H4 (cell line): Measurements from ENCODE around the gene SLAMF6. TPM values are rescaled to one million over a fixed set of nuclear protein-coding genes. Genes with fewer than 3 reads are reported as not detected.
A peak's percentile ranks its signal among the peaks of the same experiment; 100 is the strongest.

ENCODE experiments used
- DNase-seq: peaks from one replicate; pipeline ENCODE4 v3.0.0-alpha.2; 2015; ENCODE audit warnings: low spot score
- total RNA-seq: library from RNA; depleted of rRNA; stranded (reverse); fragments of >200 nt; shearing (Covaris generic); gene quantifications from 2 replicates; pipeline ENCODE4 v1.2.3, GENCODE V29; 2014

Gene SLAMF6
- total RNA-seq, 1 experiment from 2014 or later = not detected

DNA sequence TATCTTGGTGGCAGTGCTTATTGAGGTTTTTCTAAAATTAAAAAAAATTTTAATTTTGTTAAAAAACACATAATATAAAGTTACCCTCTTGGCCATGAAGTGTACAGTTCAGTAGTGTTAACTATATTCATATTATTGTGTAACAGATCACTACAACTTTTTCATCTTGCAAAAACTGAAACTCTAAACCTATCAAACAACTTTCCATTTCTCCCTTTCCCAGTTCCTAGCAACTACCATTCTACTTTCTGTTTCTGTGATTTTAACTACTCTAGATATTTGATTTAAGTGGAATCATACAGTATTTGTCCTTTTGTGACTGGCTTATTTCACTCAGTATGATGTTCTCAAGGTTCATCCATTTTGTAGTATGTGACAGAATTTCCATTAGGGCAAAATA is 55.5 kb downstream of the SLAMF6 start:
- no peak for DNase-seq

DNA sequence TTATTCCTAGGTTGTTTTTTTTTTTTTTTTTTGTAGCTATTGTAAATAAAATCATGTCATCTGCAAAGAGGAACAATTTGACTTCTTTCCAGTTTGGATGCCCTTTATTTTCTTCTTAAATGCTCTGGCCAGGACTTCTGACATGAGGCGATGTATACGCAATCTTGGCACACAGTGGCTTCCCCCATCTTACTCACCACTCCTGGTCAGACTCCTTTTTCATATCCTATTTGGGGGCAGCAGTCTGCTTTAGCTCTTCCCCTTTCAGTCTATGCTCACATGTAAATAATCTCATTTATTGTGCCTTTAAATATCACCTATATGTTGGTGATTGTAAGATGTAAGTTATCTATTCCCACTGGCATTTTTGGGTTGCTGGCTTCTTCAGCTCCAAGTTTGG is 56.1 kb downstream of the SLAMF6 start:
- DNase-seq = no peak

DNA sequence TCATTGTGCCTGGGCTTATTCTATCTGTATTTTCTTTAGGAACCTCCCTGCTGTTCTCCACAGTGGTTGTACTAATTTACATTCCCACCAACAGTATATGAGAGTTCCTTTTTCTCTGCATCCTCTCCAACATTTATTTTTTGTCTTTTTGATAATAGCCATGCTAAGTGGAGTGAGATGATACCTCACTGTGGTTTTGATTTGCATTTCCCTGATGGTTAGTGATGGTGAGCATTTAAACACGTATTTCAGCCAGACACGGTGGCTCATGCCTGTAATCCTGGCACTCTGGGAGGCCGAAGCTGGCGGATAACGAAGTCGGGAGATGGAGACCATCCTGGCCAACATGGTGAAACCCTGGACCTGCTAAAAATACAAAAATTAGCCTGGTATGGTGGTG is 57.9 kb downstream of the SLAMF6 start:
- DNase-seq = no peak

DNA sequence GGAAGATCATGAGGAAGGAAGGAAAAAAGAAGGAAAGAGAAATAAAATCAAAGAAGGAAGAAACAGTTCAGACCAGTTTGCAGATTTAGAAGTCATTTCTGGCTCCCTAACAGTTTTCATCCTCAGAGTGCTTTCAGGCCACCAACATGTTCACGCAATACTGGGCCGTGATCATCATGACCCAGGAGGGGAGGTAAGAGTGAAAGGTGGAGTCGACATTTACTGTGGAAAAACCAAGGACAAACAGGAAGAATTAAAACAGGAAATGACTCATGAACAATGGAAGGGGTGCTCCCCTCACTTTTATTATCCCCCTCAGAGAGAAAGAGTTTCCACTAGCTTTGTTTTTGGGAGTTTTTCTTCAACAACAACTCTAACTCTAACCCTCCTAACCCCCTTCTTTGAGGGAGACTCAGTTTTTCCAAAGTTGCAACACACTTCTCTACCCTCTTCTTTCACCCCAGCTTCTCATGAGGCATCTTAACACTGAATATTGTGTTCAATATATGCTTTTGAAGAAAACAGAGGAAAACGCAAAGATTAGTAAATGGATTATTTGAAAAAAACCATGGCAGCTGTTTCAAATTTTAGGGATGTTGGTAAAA is 62.3 kb downstream of the SLAMF6 start:
- no peak for DNase-seq

DNA sequence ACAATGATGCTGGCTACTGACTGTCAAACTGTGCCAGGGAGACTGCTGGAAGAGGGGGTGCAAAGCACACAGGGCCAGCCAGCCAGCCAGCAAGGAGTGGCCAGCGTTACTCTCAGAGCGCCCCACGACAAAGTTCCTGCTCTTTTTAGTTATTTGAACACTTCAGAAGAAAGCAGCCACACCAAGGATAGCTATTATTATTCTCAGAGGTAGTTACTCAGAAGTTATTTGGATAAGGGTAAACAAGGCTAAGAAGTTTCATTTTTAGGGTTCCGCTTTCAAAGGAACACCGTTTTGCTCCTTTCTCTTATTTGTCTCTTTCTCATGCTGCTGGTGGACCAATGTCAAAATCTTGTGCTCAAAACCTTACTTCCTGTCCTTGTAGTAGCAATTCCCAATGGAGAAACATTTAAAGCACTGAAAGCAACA is 62.8 kb downstream of the SLAMF6 start:
- DNase-seq = no peak

DNA sequence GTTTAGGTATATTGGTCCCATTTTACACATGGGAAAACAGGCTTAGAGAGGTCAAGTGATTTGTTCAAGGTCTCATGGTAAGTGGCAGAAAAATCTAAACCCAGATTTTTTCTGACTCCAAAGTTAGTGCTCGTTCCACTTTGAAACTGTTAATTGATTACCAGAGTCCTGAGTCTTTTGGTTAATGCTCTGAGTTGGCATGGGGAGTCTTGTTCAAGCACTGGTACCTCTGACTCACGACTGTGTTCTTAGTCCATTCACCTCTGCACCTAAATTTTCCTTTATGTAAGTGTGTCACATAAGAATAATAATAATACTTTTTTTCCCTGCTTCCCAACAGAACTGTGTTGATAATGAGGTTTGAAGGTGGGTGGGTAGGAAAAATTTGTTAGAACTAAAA is 63.4 kb downstream of the SLAMF6 start:
- DNase-seq = no peak

DNA sequence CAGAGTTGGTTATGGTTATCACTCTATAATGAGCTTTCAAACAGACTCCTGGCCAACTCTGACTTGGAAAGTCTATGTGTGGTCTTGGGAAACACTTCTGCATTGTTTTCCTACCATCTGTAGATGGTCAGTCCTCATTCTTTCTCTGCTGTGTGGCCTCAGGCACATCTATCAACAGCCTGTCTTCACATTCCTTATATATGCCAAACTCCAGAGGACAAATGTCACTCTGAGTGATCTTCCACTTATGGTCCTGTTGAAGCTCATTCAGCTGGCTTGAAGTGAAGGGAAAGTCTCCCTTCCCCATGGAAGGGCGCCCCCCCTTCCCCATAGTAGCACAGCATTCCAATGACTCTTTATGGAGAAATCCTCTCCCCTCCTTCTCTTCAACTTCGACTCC is 64.0 kb downstream of the SLAMF6 start:
- no peak for DNase-seq

DNA sequence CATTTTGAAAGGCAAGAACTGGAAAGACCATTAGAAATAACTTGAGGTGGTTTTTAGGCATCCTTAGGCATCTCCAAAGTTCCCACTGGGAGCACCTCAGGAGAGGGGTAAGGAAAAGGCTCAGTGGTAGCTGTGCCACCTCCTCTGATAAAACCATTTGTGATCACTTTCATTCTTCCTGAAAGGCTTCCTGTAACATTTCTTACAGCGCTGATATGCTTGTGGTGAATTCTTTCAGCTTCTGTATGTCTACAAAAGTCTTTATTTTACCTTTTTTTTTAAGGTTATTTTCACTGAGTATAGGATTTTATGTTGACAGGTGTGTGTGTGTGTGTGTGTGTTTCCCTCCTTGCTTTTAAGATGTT is 67.9 kb downstream of the SLAMF6 start:
- no peak for DNase-seq

DNA sequence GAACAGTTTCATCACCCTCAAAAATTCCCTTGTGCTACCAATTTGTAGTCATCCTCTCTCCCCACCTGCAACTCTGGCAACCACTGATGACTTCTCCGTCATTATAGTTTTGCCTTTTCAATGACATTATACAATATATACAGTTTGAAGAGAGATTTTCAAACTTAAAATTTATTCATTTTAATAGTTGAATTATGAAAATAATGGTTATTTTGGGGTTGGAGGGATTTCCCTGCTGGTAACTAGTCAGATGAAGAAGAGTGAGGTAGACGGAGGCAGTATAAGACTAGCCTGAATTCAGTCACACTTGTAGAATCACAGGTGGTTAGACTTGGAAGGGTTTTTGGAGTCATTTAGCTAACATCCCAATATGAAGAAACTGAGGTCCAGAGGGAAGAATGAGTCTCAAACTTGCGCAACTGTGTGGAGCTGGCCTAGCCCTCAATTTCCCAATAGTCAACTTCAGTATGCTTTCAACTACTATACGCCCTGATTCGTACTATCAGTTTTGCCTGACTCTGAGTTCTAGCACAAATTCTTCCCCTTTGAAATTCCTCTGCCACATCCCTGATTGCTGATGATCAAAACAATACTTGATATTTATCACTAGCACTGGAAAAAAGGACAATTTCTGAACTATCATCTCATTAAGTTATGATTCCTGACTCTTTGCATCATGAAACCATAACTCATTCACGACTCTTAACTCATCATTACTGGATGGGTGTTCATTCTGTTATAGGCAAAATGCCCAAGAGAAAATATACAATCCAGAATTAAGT is 68.5 kb downstream of the SLAMF6 start:
- no peak for DNase-seq

DNA sequence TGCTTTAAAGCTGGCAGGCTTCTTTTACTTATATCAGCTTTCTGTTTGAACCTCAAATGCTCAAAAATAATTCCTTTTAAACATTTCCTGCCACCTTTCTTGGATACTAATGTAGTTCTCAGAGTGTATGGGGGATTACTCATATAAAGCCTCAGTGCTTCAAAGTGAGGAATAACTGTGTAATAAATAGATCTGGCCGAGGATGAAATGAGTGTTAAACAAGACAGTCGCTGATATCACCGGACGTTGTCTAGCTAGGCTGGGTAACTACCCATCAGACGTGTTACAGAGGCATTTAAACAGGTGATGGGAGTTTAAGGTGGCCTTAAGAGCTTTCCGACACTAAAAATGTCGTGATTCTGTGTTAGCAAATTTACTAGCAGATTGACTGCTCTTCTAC is 69.6 kb downstream of the SLAMF6 start:
- DNase-seq = no peak

DNA sequence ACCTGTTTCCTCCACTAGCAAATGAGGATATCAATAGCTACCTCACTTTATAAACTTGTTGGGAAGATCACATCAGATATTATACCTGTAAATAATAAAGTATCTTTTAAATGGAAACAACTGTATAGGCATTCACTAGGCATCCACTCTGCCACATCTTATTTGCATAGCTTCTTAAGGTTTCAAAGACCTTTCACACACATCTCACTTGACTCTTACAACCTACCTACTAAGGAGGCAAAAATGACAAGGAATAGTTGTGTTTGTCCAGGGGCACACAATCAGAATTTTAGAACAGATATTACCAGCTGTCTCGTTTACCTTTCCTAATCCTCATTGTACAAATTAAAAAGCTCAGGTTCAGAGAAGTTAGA is 71.2 kb downstream of the SLAMF6 start:
- no peak for DNase-seq

DNA sequence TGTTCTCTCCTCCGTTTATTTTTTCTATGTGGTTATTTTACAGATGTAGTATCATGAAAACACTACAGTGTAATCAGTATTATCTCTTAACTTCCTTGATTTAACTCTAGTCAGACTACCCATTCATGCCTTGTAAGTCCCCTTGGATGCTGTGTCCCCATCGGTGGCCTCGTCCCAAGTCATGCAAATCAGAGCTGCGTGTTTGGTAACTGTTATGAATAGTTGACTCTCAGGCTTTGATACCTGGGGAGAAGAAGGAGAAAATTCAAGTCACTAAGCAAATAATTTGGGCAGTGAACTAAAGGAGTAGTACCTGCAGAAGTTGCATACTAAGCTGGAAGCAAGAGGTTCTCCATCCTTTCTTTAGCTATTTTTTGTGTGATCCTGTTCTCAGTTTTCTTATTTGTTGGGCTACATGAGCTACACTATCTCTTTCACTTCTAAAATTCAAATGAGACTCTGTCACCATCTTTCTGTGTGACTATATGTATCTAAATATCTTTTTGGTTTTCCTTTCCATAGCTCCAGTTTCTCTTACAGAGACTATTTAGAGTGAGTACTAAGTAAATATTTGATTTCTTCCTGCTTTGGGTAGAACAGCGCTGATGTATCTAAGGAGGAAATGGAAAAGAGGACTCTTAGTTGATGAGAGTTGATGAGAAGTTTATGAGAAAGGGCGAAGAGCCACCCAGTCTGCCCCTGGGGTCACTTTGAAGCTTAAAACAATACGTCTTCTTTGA is 71.8 kb downstream of the SLAMF6 start:
- DNase-seq = no peak

DNA sequence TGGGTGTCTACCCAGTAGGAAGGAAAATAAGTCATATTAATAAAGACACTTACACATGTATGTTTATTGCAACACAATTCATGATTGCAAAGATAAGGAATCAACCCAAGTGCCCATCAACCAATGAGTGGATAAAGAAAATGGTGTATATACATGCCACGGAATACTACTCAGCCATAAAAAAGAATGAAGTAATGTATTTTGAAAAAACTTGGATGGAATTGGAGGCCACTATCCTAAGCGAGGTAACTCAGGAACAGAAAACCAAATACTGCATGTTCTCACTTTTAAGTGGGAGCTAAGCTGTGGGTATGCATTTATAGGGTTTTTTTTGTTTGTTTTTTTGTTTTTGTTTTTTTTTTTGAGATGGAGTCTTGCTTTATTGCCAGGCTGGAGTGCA is 73.6 kb downstream of the SLAMF6 start:
- no peak for DNase-seq

DNA sequence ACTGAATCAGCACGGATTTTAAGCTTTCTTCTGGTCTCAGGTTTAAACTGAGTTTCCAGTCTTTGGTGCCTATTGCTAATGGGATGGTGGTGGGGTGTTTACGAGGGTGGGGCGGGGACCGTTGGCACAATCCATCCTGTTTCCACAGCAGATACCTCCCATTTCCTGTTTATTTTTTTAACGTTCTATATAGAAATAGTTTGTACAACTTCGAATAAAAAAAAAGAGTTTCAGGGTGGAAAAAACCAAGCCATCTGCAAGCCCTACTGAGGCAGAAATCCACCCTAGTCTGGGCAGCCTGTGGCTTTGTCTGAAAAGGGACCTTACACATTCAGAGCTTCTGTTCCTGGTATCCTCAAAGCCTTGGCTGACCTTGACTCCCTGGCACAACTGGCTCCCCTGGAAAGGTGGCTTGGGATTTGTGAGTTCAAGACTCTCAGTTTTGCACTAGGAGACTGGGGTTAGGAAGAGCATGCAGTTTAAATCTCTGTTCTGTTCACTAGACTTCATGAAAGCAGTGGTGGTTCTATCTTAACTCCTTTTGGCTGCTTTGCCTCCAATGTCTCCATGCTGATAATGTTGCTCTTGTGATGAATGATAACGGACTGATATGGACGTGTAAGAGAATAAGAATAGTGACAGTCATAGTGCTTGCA is 76.0 kb downstream of the SLAMF6 start:
- DNase-seq = no peak

DNA sequence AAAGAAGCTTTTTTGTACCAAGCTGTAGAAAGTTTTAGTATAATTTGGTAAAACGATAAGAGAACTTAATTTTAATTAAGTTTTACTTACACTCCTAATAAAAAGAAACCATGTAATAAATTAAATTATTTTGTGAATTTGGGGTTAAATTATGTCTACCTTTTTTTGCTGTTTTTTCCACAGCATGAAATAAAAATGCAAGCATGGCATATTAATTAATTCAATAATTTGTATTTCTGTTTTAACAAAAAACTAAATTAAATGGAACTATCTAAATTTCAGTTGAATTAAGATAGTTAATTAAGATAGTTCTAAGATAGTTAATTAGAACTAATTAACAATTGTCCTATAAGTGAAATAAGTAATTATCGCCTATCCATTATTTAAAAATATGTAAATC is 83.3 kb downstream of the SLAMF6 start:
- DNase-seq = no peak

DNA sequence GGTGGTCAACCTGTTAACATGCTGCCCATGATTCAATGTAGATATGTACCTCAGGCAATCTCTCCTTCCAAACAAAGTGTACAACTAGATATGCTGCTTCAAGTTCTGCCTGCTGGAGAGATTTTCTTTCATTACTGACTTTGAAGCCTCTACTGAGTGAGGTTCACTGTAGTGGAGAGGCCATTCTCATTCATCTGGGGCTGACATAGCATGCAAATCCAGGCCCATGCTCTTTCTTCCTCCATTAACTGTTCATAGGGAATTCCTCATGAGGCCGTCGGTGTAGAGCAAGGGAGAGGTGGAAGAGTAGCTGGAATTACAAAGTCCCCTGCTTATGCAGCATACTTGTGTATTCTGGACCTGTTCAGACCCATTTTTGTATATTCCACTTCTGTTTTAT is 84.1 kb downstream of the SLAMF6 start:
- no peak for DNase-seq

DNA sequence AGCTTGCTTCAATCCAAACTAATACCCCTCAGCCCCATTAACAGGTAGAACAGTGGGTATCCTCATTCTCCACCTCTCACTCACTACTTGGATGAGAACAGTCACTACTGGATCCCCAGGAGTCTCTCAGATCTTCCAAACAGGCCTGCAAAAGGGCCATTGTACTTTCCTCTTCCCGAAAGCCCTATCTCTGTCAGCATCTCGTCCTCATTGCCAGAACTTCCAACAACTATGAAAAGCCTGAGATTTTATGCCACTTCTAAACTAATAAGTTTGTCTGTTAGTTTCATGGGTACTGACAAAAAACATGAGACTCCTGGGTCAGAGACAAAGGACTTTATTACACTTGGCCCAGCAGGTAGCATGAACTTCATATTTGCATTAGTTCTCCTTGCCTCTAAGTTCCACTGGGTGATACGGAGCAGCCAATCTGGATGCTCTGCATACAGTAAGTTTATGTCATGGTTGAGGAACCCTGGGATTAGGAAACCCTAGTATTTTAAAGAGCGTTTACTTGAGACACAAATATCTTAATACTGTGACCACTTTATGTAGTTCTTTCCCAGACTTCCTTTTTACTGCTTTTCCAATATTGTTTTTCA is 84.6 kb downstream of the SLAMF6 start:
- no peak for DNase-seq

DNA sequence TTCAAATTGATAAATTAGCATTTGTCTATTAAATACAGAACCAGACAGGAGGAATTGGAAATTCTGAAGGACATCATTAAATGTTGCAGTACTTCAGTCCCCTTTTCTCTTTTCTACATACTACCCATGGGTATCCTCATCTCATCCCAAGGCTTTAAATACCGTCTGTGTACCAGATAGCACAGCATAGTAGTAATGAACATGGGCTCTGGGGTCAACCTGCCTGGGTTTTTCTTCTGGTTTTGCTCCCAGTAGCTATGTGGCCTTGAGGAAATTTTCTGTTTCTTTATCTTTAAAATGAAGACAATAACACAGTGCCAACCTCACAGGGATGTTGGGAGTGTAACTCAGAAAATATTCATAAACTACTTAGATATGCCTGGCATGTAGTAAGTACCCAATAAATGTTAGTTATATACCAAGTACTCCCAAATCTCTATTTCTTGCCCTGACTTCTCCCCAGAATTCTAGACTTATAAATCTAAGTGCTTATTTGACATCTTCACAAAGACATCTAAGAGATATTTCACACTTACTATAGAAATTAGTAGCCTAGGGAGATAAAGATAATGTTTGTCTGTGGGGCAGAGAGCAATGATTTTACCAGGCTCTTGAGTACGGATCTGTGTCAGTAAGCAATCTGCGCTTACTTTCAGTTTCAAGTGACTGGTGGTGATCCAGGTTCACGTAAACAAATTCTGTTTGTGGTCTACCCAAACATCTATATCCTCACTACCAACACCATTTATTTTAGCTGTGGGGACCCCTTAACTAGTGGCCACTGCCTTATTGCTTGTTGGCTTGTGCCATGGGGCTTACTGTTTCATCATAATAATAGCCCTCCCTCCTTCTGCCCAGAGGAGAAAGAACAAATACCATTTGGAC is 85.4 kb downstream of the SLAMF6 start:
- DNase-seq = peak; percentile 37

DNA sequence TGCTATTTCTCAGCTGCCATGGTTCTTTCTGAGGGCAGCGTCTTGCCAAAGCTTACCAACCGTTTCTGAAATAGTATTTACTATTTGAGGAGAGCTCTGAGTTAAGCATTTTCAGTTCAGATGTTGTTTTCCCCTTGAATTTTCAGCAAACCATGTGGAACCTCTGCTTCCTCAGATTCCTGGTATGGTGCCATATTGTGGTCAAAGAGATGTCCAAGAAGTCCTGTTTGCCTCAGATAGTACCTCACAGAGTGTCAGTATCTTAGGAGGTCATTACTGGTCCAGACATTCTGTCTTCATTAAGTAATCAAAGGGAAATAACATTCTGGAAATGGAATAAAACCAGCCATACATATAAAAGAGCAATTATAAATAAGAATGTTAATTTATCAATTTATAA is 86.1 kb downstream of the SLAMF6 start:
- no peak for DNase-seq
